HG03378 (cell line): Measurements from ENCODE around the gene NOL12.
"Not testable (repeated sequence)": the region's sequence is repeated elsewhere in the genome, so short reads cannot be mapped to it uniquely, and the experiment has no call there.

ENCODE experiments used
- ATAC-seq: cut with Tn5 transposase; IDR thresholded peaks from one replicate; pipeline ENCODE4 v1.9.1; 2021; ENCODE audit warnings: mild to moderate bottlenecking, moderate library complexity; ENCODE audit not compliant: unreplicated experiment

The NOL12 gene

DNA sequence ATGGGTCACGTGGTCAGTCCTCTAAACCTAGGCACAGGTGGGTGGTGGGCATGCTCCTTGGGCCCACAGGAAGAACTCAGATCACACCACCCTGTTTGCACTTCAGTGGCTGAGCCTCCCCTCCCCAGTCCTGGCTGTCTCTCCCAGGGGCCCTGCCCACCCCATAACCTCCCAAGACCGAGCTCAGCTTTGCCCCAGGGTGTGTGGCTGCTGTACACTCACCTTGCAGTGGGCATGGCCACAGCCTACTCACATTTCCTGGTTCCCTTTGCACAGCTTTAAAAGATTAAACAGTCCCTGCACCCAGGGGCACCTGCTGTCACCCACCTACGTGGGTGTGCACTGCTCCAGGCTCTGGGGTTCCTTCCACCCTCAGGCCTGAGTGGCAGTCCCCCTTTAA lies 24.5 kb downstream of the NOL12 start:
- ATAC-seq, result no peak

DNA sequence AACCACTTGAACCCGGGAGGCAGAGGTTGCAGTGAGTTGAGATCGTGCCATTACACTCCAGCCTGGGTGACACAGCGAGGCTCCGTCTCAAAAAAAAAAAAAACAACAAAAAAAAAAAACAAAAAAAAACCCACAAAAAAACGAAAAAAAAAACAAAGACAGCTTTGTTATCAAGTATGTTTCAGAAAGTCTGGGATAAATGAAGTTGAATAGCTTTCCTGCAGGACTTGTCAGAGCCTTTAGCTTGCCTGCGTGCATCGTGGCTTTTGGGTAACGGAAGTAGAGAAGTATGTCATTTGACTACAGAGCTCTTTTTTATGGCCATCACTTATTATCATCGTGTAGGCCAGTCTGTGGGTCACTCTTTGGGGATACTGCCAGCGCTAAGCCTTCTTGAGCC lies 25.3 kb downstream of the NOL12 start:
- ATAC-seq, result no peak

DNA sequence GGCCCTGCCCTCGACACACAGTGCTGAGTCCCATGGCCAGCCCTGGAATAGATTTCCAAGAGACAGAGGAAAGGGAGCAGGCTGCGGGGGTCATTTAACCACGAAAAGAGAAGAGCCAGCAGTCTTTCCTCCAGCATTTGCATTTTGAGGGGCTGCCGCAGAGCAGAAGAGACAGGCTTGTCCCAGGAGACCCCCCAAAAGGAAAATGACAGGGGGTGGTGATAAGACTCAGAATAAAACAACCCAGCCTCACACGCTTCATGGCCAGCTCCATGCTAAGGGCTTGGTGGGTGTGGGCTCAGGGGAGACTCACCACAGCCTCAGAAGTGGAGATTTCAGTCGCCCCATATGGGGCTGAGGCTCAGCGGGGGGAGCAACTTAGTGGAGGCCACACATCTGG lies 27.6 kb downstream of the NOL12 start:
- no peak for ATAC-seq

DNA sequence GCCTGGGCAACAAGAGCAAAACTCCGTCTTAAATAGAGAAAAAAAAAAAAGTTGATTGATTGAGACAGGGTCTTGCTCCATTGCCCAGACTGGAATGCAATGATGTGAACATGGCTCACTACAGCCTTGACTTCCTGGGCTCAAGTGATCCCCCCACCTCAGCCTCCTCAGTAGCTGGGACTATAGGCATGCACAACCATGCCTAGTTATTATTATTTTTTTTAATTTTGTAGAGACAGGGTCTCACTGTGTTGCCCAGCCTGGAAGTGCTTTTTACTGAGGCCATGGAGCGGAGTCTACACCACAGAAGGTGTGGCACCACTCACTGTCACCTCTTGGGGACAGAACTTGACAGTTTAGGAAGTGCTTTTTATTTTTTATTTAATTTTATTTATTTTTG lies 28.5 kb downstream of the NOL12 start:
- no peak for ATAC-seq

DNA sequence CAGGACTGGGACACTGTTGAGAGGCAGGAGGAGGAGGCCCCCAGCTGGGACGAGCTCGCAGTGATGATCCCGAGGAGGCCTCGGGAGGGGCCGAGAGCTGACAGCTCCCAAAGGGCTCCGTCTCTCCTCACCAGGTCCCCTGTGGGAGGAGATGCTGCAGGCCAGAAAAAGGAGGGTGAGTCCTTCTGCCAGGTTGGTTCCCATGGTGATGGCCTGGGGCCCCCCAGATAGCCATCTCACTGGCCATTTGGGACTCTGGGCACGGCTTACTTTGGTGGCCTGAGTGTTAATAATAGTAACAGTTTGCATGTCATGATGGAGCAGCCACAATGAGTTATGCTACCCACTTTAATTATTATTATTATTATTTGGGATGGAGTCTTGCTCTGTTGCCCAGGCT lies 29.6 kb downstream of the NOL12 start:
- no peak for ATAC-seq

DNA sequence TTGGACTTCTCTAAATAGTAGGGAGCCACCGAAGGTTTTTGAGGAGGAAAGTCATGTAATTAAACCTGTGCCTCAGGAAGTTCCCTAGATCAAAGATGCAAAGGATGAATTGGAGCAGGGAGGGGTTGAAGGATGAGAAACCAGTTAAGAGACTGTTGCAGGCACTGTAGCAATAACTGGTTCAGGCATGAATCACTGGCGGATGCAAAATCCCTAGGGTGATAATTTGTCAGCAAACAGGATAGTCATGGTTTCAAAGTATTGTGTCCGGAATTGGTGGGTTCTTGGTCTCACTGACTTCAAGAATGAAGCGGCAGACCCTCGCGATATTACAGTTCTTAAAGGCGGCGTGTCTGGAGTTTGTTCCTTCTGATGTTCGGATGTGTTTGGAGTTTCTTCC lies 30.6 kb downstream of the NOL12 start:
- no peak for ATAC-seq

DNA sequence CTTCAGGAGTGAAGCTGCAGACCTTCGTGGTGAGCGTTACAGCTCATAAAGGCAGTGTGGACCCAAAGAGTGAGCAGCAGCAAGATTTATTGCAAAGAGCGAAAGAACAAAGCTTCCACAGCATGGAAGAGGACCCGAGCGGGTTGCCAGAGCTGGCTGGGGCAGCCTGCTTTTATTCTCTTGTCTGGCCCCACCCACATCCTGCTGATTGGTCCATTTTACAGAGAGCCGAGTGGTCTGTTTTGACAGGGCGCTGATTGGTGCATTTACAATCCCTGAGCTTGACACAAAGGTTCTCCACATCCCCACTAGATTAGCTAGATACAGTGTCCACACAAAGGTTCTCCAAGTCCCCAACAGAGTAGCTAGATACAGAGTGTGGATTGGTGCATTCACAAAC lies 31.1 kb downstream of the NOL12 start:
- ATAC-seq, result not testable (repeated sequence)

DNA sequence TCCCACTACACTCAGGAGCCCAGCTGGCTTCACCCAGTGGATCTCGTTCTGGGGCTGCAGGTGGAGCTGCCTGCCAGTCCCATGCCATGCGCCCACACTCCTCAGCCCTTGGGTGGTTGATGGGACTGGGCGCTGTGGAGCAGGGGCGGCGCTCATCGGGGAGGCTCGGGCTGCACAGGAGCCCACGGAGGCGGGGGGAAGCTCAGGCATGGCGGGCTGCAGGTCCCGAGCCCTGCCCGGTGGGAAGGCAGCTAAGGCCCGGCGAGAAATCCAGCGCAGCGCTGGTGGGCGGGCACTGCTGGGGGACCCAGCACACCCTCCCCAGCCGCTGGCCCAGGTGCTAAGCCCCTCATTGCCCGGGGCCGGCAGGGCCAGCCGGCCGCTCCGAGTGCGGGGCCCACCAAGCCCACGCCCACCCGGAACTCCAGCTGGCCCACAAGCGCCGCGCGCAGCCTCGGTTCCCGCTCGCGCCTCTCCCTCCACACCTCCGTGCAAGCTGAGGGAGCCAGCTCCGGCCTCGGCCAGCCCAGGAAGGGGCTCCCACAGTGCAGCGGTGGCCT lies 31.7 kb downstream of the NOL12 start:
- not testable (repeated sequence) for ATAC-seq

DNA sequence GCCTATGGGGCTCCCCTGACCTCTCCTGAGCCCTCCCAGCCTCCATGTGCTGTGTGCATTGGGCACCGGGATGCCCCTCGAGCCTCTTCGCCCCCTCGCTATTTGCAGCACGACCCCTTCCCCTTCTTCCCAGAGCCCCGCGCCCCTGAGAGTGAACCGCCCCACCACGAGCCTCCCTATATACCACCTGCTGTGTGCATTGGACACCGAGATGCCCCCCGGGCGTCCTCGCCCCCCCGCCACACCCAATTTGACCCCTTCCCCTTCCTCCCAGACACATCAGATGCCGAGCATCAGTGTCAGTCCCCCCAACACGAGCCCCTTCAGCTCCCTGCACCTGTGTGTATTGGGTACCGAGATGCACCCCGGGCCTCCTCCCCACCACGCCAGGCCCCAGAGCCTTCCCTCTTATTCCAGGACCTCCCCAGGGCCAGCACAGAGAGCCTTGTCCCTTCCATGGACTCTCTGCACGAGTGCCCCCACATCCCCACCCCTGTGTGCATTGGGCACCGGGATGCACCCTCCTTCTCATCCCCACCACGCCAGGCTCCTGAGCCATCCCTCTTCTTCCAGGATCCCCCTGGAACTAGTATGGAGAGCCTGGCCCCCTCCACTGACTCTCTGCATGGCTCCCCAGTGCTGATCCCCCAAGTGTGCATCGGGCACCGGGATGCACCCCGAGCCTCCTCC lies 39.6 kb downstream of the NOL12 start:
- ATAC-seq, result no peak

DNA sequence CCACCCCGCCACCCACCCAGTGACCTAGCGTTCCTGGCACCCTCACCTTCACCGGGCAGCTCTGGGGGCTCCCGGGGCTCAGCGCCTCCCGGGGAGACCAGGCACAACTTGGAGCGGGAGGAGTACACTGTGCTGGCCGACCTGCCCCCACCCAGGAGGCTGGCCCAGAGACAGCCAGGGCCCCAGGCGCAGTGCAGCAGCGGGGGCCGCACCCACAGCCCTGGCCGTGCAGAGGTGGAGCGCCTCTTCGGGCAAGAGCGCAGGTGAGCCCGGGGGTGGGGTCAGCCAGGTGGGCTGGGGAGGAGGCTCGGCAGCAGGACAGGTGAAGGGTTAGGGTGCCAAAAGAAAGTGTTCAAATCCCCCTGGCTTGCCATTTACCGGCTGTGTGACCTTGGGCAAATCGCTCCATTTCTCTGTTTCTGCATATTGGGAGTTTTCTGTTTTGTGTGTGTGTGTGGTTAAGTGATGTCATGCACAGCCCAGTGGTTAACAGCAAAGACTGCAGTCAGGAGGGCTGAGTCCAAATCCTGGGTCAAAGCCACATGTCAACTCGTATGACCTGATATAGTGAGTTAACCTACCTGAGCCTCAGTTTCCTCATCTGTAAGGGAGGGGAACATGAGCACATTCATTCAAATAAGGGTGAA lies 40.2 kb downstream of the NOL12 start:
- no peak for ATAC-seq

DNA sequence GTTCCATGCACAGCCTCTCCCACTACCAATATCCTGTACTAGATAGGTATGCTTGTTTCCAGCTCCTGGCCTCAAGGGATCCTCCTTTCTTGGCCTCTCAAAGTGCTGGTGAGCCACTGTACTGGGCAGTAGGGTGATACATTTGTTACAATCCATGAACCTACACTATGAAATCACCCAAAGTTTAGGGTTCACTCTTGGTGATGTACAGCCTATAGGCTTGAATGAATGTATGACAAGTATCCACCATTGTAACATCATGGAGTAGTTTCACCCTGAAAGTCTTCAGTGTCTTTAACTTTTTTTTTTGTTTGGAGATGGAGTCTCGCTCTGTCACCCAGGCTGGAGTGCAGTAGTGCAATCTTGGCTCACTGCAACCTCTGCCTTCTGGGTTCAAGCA lies 42.5 kb downstream of the NOL12 start:
- no peak for ATAC-seq

DNA sequence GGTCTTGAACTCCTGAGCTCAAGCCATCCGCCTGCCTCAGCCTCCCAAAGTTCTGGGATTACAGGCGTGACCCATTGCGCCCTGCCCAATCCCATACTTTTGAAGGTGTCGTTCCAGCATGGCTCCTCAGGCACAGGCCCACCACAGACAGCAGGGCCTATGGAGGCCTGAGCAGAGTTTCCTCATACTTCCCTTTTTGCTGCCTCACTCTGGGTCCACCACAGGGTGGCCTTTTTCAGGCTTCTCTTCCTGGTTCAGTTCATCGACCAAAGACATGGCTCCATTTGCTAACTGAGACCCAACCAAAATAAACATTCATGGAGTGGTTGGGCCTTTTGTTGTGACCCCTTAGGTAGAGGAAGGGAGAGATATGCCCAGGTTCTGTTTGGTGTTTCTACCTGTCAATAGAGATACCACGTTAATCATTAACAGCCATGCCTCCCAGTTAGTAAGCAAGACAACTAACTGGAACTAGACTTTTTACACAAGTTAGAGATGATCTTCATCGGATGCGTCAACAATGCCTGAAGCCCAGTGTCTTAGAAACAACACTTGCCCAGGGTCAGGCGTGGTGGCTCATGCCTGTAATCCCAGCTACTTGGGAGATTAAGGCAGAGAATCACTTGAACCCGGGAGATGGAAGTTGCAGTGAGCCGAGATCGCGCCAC lies 45.8 kb downstream of the NOL12 start:
- ATAC-seq, result no peak

DNA sequence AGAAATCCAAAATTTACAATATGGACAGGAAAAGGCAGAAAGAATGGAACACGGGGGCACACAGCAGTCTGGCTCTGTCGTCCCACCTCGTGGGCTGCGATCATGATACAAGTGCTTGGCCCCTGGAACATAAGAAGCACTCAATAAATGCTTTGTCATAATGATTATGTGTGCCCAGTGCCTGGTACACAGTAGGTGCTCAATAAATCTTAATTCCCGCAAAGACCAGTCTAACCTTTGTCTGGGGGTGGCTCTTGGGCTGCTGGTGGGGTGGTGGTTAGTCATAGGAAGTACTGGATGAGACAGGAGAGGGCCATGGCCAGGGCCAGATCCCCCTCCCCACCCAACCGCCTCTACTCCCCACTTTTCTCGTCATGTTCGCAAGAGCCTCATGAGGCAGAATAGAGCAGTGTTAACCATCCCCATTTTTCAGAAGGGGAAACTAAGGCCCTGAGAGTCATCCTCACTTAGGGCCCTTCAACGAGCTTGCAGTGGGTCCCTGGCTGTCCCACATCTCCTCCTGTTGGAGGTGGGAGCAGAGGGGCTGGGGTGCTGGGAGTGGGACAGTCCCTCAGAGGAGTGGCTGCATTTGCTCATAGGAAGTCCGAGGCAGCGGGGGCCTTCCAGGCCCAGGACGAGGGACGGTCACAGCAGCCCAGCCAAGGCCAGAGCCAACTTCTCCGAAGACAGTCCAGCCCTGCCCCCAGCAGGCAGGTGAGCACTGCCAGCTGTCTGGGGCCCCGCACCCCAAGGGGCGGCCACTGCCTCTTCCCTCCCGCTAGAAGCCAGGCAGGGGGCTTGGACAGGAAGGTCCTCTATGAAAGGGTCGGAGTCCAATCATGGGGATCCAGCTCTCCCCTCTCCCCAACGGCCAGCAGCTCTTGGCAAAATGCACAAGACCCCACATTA lies 46.8 kb downstream of the NOL12 start:
- ATAC-seq, result no peak

DNA sequence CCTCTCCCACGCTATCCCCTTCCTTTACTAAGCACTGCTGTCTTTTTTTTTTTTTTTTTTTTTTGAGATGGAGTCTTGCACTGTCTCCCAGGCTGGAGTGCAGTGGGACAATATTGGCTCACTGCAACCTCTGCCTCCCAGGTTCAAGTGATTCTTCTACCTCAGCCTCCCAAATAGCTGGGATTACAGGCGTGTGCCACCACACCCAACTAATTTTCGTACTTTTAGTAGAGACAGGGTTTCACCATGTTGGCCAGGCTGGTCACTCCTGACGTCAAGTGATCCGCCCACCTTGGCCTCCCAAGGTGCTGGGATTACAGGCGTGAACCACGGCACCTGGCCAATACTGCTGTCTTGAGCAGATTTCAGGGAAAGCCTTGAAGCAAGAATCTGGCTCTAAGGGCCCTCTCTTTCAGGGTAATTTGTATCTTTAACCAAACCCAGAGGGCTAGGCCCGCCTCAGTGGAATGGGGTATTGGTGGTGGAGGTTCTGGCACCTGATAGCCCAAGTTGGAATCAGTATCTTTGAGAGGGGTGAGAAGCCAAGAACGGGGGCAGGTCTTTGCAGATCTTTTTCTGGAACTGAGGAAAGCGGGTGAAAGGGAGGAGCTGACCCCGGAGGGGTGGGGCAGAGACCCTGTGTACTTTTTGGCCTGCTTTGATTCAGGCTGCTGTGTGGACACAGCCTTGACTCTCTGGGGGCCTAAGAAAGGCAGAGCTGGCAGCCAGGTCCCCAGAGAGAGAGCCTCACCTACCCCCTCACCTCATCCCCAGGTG lies 47.7 kb downstream of the NOL12 start:
- no peak for ATAC-seq

DNA sequence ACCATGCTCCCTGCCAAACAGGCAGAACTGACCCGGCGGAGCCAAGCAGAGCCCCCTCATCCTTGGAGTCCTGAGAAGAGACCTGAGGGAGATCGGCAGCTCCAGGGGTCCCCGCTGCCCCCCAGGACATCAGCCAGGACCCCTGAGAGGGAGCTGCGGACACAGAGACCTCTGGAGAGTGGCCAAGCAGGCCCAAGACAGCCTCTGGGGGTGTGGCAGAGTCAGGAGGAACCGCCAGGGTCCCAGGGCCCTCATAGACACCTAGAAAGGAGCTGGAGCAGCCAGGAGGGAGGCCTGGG lies 48.2 kb downstream of the NOL12 start:
- ATAC-seq, result no peak

DNA sequence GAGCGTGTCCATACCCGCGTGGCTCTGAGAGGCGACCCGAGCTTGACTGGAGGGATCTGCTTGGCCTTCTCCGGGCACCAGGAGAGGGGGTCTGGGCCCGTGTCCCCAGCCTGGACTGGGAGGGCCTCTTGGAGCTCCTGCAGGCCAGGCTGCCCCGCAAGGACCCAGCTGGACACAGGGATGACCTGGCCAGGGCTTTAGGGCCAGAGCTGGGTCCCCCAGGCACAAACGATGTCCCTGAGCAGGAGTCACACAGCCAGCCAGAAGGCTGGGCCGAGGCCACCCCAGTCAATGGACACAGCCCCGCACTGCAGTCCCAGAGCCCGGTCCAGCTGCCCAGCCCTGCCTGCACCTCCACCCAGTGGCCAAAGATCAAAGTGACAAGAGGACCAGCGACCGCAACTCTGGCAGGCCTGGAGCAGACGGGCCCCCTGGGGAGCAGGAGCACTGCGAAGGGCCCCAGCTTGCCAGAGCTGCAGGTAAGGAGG lies 48.9 kb downstream of the NOL12 start:
- no peak for ATAC-seq

DNA sequence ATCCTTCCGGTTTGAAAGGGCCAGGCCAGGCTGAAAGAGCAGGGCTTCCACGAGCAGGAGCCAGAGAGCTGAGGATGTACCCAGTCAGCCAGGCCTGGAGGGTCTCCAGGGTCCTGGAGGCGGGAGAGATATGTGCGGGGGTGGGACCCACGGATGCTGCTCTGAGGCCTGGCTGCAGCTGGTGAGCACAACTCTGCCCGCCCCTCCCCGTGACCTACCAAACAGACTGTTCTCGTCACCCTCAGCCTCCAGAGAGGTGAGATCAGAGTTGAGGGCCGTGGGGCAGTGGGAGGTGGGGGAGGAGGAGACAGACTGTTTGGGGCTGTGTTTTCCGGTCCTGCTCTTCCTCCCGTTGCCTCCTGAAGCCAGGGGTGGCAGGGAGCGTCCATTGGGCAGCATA lies 52.9 kb downstream of the NOL12 start:
- ATAC-seq, result no peak

DNA sequence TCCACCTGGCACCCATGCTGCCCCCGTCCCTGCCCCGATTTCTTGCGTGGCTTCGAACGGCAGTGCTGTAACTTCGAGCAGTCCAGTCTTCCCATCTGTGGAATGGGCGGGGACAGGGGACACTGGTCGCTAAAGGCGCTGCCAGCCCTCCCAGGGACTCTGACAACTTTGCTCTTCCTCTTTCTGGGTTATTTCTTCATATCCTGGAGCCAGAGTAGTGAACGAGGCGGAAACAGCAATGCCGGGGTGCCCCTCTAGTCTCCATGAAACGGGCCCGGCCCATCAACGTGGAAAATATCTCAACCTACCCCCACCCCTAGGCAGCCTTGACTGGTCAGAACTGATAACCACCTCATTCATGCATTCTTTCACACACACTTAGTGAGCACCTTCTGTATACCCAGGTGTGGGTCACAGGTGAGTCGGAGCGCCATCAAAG lies 53.5 kb downstream of the NOL12 start:
- no peak for ATAC-seq

DNA sequence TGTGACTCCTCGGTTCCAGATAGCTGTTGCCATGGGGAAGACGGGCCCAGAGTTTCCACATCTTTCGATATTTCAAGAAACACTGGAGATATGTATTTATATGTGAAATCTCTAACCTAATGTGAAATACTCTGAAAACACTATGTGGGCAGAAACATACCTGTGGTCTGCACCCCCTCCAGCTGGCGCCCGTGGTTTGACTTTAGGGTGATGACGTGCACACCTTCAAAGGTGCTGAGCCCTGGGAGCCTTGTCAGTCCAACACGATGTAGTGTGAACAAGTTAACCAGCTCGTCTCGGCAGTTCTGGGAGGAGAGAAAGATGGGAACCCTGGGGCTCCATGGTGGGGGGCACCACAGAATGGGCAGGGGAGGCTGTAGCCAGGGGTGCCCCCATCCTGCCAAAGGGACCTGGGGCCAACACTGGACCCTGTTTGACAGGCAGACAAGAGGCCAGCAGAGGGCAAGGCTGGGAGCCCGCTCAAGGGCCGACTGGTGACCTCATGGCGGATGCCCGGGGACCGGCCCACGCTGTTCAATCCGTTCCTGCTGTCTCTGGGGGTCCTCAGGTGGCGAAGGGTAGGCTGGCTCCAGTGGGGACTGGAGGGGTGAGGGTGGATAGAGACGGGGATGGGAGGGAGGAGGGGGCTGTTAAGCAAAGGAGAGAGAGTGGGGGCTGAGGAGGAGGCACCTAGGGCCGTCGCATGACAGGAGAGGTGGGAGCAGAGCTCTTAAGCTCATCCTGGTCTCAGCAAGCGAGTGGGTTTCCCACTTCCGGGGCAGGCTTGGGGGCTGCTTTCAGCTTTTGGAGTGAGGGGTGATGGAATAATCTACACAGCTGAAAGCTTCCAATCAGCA lies 54.5 kb downstream of the NOL12 start:
- no peak for ATAC-seq
